Peyer's patch (tissue), 4 donors: Measurements from ENCODE around the gene ANKRD45. TPM values are rescaled to one million over a fixed set of nuclear protein-coding genes. Genes with fewer than 3 reads are reported as not detected.
"Not testable (repeated sequence)": the region's sequence is repeated elsewhere in the genome, so short reads cannot be mapped to it uniquely, and the experiment has no call there.

Experiments
- DNase-seq, 3 donors: peaks; one replicate each; pipeline ENCODE4 v3.0.0-alpha.2; 2017 to 2019
- H3K27ac ChIP-seq, 4 donors: fragments of 200-600 bp; sonication (generic); one replicate each; pipeline ENCODE4 v1.5.1; 2016 to 2019
- H3K27me3 ChIP-seq, 2 donors: fragments of 200-600 bp; sonication (generic); one replicate each; pipeline ENCODE4 v1.5.1; 2019
- H3K36me3 ChIP-seq, 3 donors: fragments of 200-600 bp; sonication (generic); one replicate each; pipeline ENCODE4 v1.5.1; 2016 to 2019
- H3K4me1 ChIP-seq, 4 donors: fragments of 200-600 bp; sonication (generic); one replicate each; pipeline ENCODE4 v1.5.1; 2016 to 2019
- H3K4me3 ChIP-seq, 4 donors: fragments of 200-600 bp; sonication (generic); 1 replicate in 3 of 4; 2 replicates in 1 of 4; pipeline ENCODE4 v1.5.1; 2016 to 2019; ENCODE audit warnings: mild to moderate bottlenecking in 1 of 4
- H3K9me3 ChIP-seq, 4 donors: fragments of 200-600 bp; sonication (generic); one replicate each; pipeline ENCODE4 v1.5.1; 2016 to 2019; ENCODE audit warnings: mild to moderate bottlenecking in 1 of 4
- POLR2A ChIP-seq, 2 donors: fragments of 450-650 bp; IDR thresholded peaks; one replicate each; pipeline ENCODE4 v1.5.1; 2017; ENCODE audit warnings: antibody characterized with exemption in 2 of 2, mild to moderate bottlenecking in 2 of 2, moderate library complexity in 2 of 2
- total RNA-seq, 4 donors: library from RNA; depleted of rRNA; stranded (reverse); fragments of >200 nt; gene quantifications; one replicate each; pipeline ENCODE4 v1.1.0, GENCODE V29; 2016
- TF ChIP-seq, protein P1 (sequence below), 6 experiments: fragments of 450-650 bp in 4 of 6; fragments of 200-600 bp in 2 of 6; sonication (generic) in 1 of 6; IDR thresholded peaks; one replicate each; pipeline ENCODE4 v1.5.1; 2017 to 2019; ENCODE audit warnings: antibody characterized with exemption in 6 of 6, mild to moderate bottlenecking in 3 of 6, moderate library complexity in 1 of 6

The ANKRD45 gene
- total RNA-seq, 4 donors from 2014 or later = not detected

DNA sequence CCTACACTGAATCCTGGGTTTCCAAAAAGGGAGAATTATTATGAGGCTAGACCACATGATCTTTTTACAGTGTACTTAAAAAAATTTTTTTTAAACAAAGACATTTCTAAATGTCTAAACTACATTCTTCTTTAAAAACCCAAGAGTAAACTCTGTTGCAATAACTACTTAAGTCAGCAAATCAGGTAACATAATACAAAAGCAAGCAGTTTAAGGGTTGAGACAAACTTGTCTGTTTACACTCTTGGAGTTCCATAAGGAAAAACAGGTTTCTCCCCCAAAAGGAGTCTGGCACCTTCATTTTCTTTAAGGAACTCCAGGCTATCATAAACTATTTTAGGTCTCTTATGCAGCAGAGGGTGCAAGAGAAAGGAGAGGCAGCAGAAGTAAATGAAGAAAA lies 12.5 kb upstream of the ANKRD45 start:
- no peak for TF ChIP-seq POLR2A (IDR thresholded peaks at IDR 0.05)
- TF ChIP-seq, protein P1, sequence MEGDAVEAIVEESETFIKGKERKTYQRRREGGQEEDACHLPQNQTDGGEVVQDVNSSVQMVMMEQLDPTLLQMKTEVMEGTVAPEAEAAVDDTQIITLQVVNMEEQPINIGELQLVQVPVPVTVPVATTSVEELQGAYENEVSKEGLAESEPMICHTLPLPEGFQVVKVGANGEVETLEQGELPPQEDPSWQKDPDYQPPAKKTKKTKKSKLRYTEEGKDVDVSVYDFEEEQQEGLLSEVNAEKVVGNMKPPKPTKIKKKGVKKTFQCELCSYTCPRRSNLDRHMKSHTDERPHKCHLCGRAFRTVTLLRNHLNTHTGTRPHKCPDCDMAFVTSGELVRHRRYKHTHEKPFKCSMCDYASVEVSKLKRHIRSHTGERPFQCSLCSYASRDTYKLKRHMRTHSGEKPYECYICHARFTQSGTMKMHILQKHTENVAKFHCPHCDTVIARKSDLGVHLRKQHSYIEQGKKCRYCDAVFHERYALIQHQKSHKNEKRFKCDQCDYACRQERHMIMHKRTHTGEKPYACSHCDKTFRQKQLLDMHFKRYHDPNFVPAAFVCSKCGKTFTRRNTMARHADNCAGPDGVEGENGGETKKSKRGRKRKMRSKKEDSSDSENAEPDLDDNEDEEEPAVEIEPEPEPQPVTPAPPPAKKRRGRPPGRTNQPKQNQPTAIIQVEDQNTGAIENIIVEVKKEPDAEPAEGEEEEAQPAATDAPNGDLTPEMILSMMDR (IDR thresholded peaks at IDR 0.05) = no peak
- Histone ChIP-seq H3K4me1 (no peaks in the 10 kb centered on the region), H3K27me3 (no peaks in the 10 kb centered on the region), H3K36me3 (no peaks in the 10 kb centered on the region), H3K27ac (no peak overlapping the region), H3K9me3 (no peaks in the 10 kb centered on the region), H3K4me3 (no peak overlapping the region)
- DNase-seq = no peak

- not testable (repeated sequence) for H3K27me3 ChIP-seq, DNase-seq, H3K9me3 ChIP-seq, H3K36me3 ChIP-seq, H3K27ac ChIP-seq, H3K4me1 ChIP-seq, H3K4me3 ChIP-seq
Observed at GRCh38 chr1:173680152-173680551, 10.5 kb upstream of the ANKRD45 start.

- H3K36me3 ChIP-seq, H3K4me3 ChIP-seq, H3K27ac ChIP-seq, H3K4me1 ChIP-seq, DNase-seq, H3K9me3 ChIP-seq, H3K27me3 ChIP-seq: not testable (repeated sequence)
Observed at GRCh38 chr1:173674496-173674895, 4.8 kb upstream of the ANKRD45 start.

- H3K27me3 ChIP-seq = peaks cover 0 to 4% of the 10 kb centered on the region in 2 donors
- H3K36me3 ChIP-seq = no peaks in the 10 kb centered on the region
- H3K9me3 ChIP-seq = no peaks in the 10 kb centered on the region
- TF ChIP-seq, protein P1 (IDR thresholded peaks at IDR 0.05) = no peak
- no peak for TF ChIP-seq POLR2A (IDR thresholded peaks at IDR 0.05)
- DNase-seq = no peak
- no peak overlapping the region for H3K27ac ChIP-seq
- no peak overlapping the region for H3K4me3 ChIP-seq
- H3K4me1 ChIP-seq = peaks cover 0 to 6% (median 0%) of the 10 kb centered on the region in 4 donors
Observed at GRCh38 chr1:173666646-173667045, 3.0 kb downstream of the ANKRD45 start.

GRCh38 chr1:173663159-173663558 lies 6.5 kb downstream of the ANKRD45 start:
- no peaks in the 10 kb centered on the region for H3K9me3 ChIP-seq
- H3K4me1 ChIP-seq = no peaks in the 10 kb centered on the region
- H3K27me3 ChIP-seq = no peaks in the 10 kb centered on the region
- DNase-seq = no peak
- H3K36me3 ChIP-seq = no peaks in the 10 kb centered on the region
- H3K27ac ChIP-seq = no peak overlapping the region
- H3K4me3 ChIP-seq = no peak overlapping the region
- TF ChIP-seq, protein P1 (IDR thresholded peaks at IDR 0.05) = no peak

DNA sequence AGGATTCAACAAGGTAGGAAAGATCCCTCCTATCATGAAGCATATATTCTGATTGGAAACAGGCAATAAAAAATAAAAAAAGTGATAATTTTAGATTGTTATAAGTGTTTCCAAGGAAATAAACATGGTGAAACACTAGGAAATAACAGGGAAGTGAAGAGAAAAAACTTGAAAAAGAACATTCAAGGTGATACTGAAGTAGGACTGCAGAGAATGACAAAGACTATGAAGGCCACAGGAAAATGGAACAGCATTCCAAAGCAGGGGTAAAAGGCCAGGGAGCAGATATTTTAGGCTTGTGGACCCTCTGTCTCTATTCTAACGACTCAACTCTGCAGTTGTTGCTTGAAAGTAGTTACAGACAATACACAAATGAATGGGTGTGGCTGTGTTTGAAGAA lies 7.9 kb downstream of the ANKRD45 start:
- H3K4me1 ChIP-seq = no peaks in the 10 kb centered on the region
- no peaks in the 10 kb centered on the region for H3K36me3 ChIP-seq
- no peak overlapping the region for H3K4me3 ChIP-seq
- no peaks in the 10 kb centered on the region for H3K9me3 ChIP-seq
- H3K27ac ChIP-seq = no peak overlapping the region
- no peaks in the 10 kb centered on the region for H3K27me3 ChIP-seq
- no peak for DNase-seq
- TF ChIP-seq, protein P1 (IDR thresholded peaks at IDR 0.05) = no peak
- no peak for TF ChIP-seq POLR2A (IDR thresholded peaks at IDR 0.05)

- Histone ChIP-seq H3K27ac (no peak overlapping the region), H3K36me3 (no peaks in the 10 kb centered on the region), H3K4me3 (no peak overlapping the region), H3K4me1 (no peaks in the 10 kb centered on the region), H3K27me3 (no peaks in the 10 kb centered on the region), H3K9me3 (no peaks in the 10 kb centered on the region)
- no peak for DNase-seq
- TF ChIP-seq POLR2A (IDR thresholded peaks at IDR 0.05) = no peak
- TF ChIP-seq, protein P1 (IDR thresholded peaks at IDR 0.05) = no peak
Observed at GRCh38 chr1:173661271-173661670, 8.4 kb downstream of the ANKRD45 start.
